H1 (cell line): ENCODE results near the gene ASPG. TPM values are rescaled to one million over a fixed set of nuclear protein-coding genes. Genes with fewer than 3 reads are reported as not detected.

ENCODE experiments used
- CTCF ChIA-PET: fragments of 300-600 bp; sonication (Branson Sonifier 250); formaldehyde crosslinking; loops from one replicate; lab custom pipeline; 2021; ENCODE audit not compliant: partially characterized antibody; lab: Charles Lee
- POLR2A ChIA-PET: fragments of 300-600 bp; sonication (Branson Sonifier 250); formaldehyde crosslinking; loops from one replicate; lab custom pipeline; 2021; ENCODE audit warnings: inconsistent platforms; ENCODE audit not compliant: partially characterized antibody; lab: Charles Lee
- DNase-seq, 2 experiments: peaks; one replicate each; pipeline versions ENCODE4 v3.0.0 to v3.0.0-alpha.2; 2010 to 2022; ENCODE audit warnings: low spot score in 2 of 2, low read depth in 1 of 2, mixed read lengths in 1 of 2
- FAIRE-seq: peaks from 2 replicates; lab custom pipeline; 2011; peaks lifted over from hg19 to GRCh38; lab: Jason Lieb, UNC
- H2AFZ ChIP-seq: 2 replicates; pipeline ENCODE4 v1.8.1; 2012; ENCODE audit warnings: low read length, inconsistent platforms
- H2AK5ac ChIP-seq: 2 replicates; pipeline ENCODE4 v1.6.1; 2013; ENCODE audit warnings: low read depth, low read length
- H2BK120ac ChIP-seq: replicated peaks from 2 replicates; pipeline ENCODE3; 2013; ENCODE audit warnings: low read depth, low read length, inconsistent platforms
- H2BK12ac ChIP-seq: 2 replicates; pipeline ENCODE4 v1.6.1; 2013; ENCODE audit warnings: low read depth, low read length
- H2BK15ac ChIP-seq: 2 replicates; pipeline ENCODE4 v1.6.1; 2013; ENCODE audit warnings: low read length
- H2BK20ac ChIP-seq: 2 replicates; pipeline ENCODE4 v1.6.1; 2013; ENCODE audit warnings: low read length
- H2BK5ac ChIP-seq: 2 replicates; pipeline ENCODE4 v1.6.1; 2013; ENCODE audit warnings: low read depth, low read length
- H3K14ac ChIP-seq: 2 replicates; pipeline ENCODE4 v1.6.1; 2013; ENCODE audit warnings: inconsistent platforms; ENCODE audit not compliant: insufficient read length
- H3K18ac ChIP-seq: 2 replicates; pipeline ENCODE4 v1.6.1; 2013; ENCODE audit warnings: low read length; ENCODE audit errors: extremely low read depth
- H3K23ac ChIP-seq: 2 replicates; pipeline ENCODE4 v1.6.1; 2013; ENCODE audit warnings: inconsistent platforms; ENCODE audit not compliant: insufficient read length
- H3K23me2 ChIP-seq: 2 replicates; pipeline ENCODE4 v1.6.1; 2013; ENCODE audit warnings: low read depth, low read length
- H3K27ac ChIP-seq: 2 replicates; pipeline ENCODE4 v1.6.1; 2011; ENCODE audit warnings: low read depth, low read length, inconsistent platforms
- H3K27me3 ChIP-seq, 4 experiments: replicated peaks in 1 of 4; 1 replicate in 1 of 4; 2 replicates in 3 of 4; pipeline versions ENCODE4 v1.6.1 to v1.8.1; 2011 to 2013; ENCODE audit warnings: low read length in 3 of 4, mild to moderate bottlenecking in 3 of 4, inconsistent platforms in 2 of 4, mixed read lengths in 2 of 4, moderate library complexity in 1 of 4; ENCODE audit not compliant: control insufficient read depth in 3 of 4, insufficient read depth in 3 of 4; ENCODE audit errors: extremely low read depth in 1 of 4
- H3K36me3 ChIP-seq, 4 experiments: 2 replicates each; pipeline versions ENCODE4 v1.6.1 to v1.8.1; 2011 to 2013; ENCODE audit warnings: mild to moderate bottlenecking in 4 of 4, low read length in 3 of 4, moderate library complexity in 2 of 4, control low read depth in 1 of 4, inconsistent platforms in 1 of 4; ENCODE audit not compliant: insufficient read depth in 4 of 4, control insufficient read depth in 2 of 4
- H3K4ac ChIP-seq: replicated peaks from 2 replicates; pipeline ENCODE3; 2013; ENCODE audit warnings: low read length, low read depth, mixed read lengths, inconsistent platforms; ENCODE audit not compliant: insufficient read length
- H3K4me1 ChIP-seq, 4 experiments: replicated peaks in 1 of 4; 1 replicate in 1 of 4; 2 replicates in 3 of 4; pipeline versions ENCODE4 v1.6.1 to v1.8.1; 2011 to 2013; ENCODE audit warnings: low read length in 3 of 4, inconsistent platforms in 2 of 4, mixed read lengths in 1 of 4; ENCODE audit not compliant: insufficient read depth in 4 of 4, control insufficient read depth in 3 of 4
- H3K4me2 ChIP-seq, 2 experiments: 2 replicates each; pipeline versions ENCODE4 v1.6.1 to v1.8.1; 2011 to 2013; ENCODE audit warnings: low read depth in 2 of 2, low read length in 2 of 2, control low read depth in 1 of 2, inconsistent platforms in 1 of 2, mild to moderate bottlenecking in 1 of 2; ENCODE audit not compliant: insufficient read depth in 1 of 2
- H3K4me3 ChIP-seq, 4 experiments: fragments of 200-600, 300-600 bp in 1 of 4; sonication (generic), shearing (Covaris generic), sonication (Bioruptor Twin) in 1 of 4; 2 replicates each; pipeline versions ENCODE4 v1.5.1 to v1.8.1; 2011 to 2016; ENCODE audit warnings: low read length in 4 of 4, low read depth in 3 of 4, control low read depth in 2 of 4, inconsistent platforms in 2 of 4, mild to moderate bottlenecking in 2 of 4, mixed read lengths in 1 of 4, moderate library complexity in 1 of 4; ENCODE audit not compliant: insufficient read depth in 2 of 4; ENCODE audit errors: extremely low read depth in 1 of 4
- H3K56ac ChIP-seq: replicated peaks from 2 replicates; pipeline ENCODE3; 2013; ENCODE audit warnings: low read depth, mild to moderate bottlenecking, mixed read lengths, low read length, inconsistent platforms; ENCODE audit not compliant: insufficient read length
- H3K79me1 ChIP-seq: 2 replicates; pipeline ENCODE4 v1.6.1; 2013; ENCODE audit warnings: low read depth, low read length, control low read depth
- H3K79me2 ChIP-seq, 2 experiments: 2 replicates each; pipeline versions ENCODE4 v1.6.1 to v1.8.1; 2012 to 2013; ENCODE audit warnings: low read length in 2 of 2, mild to moderate bottlenecking in 2 of 2, inconsistent platforms in 1 of 2; ENCODE audit not compliant: insufficient read depth in 2 of 2, control insufficient read depth in 1 of 2
- H3K9ac ChIP-seq, 4 experiments: replicated peaks in 1 of 4; 1 replicate in 1 of 4; 2 replicates in 3 of 4; pipeline versions ENCODE4 v1.6.1 to v1.8.1; 2011 to 2013; ENCODE audit warnings: low read depth in 3 of 4, low read length in 3 of 4, control low read depth in 2 of 4, mild to moderate bottlenecking in 2 of 4, moderate library complexity in 2 of 4, inconsistent platforms in 1 of 4; ENCODE audit errors: extremely low read depth in 1 of 4
- H3K9me3 ChIP-seq, 2 experiments: 2 replicates each; pipeline versions ENCODE4 v1.6.1 to v1.8.1; 2012 to 2013; ENCODE audit warnings: mild to moderate bottlenecking in 2 of 2, moderate library complexity in 2 of 2, control low read depth in 1 of 2, inconsistent platforms in 1 of 2, low read depth in 1 of 2, low read length in 1 of 2, mixed read lengths in 1 of 2; ENCODE audit not compliant: insufficient read depth in 2 of 2
- H4K20me1 ChIP-seq, 2 experiments: replicated peaks in 1 of 2; 2 replicates each; pipeline versions ENCODE3 to v1.8.1; 2011 to 2013; ENCODE audit warnings: inconsistent platforms in 2 of 2, low read length in 2 of 2, mild to moderate bottlenecking in 1 of 2; ENCODE audit not compliant: insufficient read depth in 2 of 2, control insufficient read depth in 1 of 2
- H4K5ac ChIP-seq: 2 replicates; pipeline ENCODE4 v1.6.1; 2013; ENCODE audit warnings: low read length, low read depth, mixed read lengths, inconsistent platforms; ENCODE audit not compliant: insufficient read length
- H4K8ac ChIP-seq: 2 replicates; pipeline ENCODE4 v1.8.0; 2013; ENCODE audit warnings: mild to moderate bottlenecking, moderate library complexity, low read length, inconsistent platforms; ENCODE audit not compliant: insufficient read depth; ENCODE audit errors: extremely low read depth
- H4K91ac ChIP-seq: replicated peaks from 2 replicates; pipeline ENCODE3; 2013; ENCODE audit warnings: low read length, mixed read lengths, inconsistent platforms; ENCODE audit not compliant: insufficient read length
- ATF3 ChIP-seq: IDR thresholded peaks from 2 replicates; pipeline ENCODE4 v1.6.1; 2011; ENCODE audit warnings: low read depth, mild to moderate bottlenecking, low read length; ENCODE audit not compliant: insufficient read depth
- CEBPB ChIP-seq: IDR thresholded peaks from 2 replicates; pipeline ENCODE4 v1.6.1; 2012; ENCODE audit warnings: low read depth, low read length
- EGR1 ChIP-seq: IDR thresholded peaks from 2 replicates; pipeline ENCODE4 v1.6.1; 2011; ENCODE audit warnings: low read depth, low read length, borderline replicate concordance
- KDM5A ChIP-seq: fragments of 200-600 bp; IDR thresholded peaks from 2 replicates; pipeline ENCODE4 v1.7.1; 2012; ENCODE audit warnings: mild to moderate bottlenecking, low read length, inconsistent platforms, mixed read lengths
- POLR2AphosphoS5 ChIP-seq: IDR thresholded peaks from 2 replicates; pipeline ENCODE4 v1.6.1; 2011; ENCODE audit warnings: low read depth, low read length
- SP1 ChIP-seq: IDR thresholded peaks from 2 replicates; pipeline ENCODE4 v1.6.1; 2011; ENCODE audit warnings: low read depth, low read length
- WGBS, 2 experiments: shearing (Covaris generic) in 1 of 2; methylation state at CpG; one replicate each; pipeline versions ENCODE4 v1.1.6 to v1.1.7; 2013 to 2015; ENCODE audit warnings: low lambda C conversion rate in 2 of 2, mixed read lengths in 2 of 2, inconsistent platforms in 1 of 2, low coverage in 1 of 2, missing lambda C conversion rate in 1 of 2; ENCODE audit not compliant: insufficient replicate concordance in 2 of 2, insufficient coverage in 1 of 2, insufficient read length in 1 of 2; ENCODE audit errors: extremely low coverage in 1 of 2, missing lambda C conversion rate in 1 of 2; 5-methylcytosine and 5-hydroxymethylcytosine counted together
- polyA plus RNA-seq, 7 experiments: library from polyadenylated mRNA; depleted of rRNA in 3 of 7; stranded (reverse) in 5 of 7; unstranded in 2 of 7; fragments of >200 nt in 5 of 7; fragments of 200-250 nt in 2 of 7; gene quantifications; 1 replicate in 5 of 7; 2 replicates in 1 of 7; 4 replicates in 1 of 7; pipeline versions ENCODE4 v1.2.1 to v1.2.3, GENCODE V29; 2011 to 2013; ENCODE audit warnings: missing spikeins in 2 of 7, mixed read lengths in 2 of 7
- total RNA-seq: library from RNA; stranded (reverse); fragmentation: NEBNext Ultra II Directional; extraction: Animal tissue kit (Norgen Biotek cat#: 25700); gene quantifications from 2 replicates; pipeline ENCODE4 v1.2.1, GENCODE V29; 2021

Gene ASPG
- total and polyA plus RNA-seq, 2 of the 8 experiments (the other 6 are each of a cell fraction or from before 2014, with no cell fraction given): 0.34 to 0.59 TPM

GRCh38 chr14:104084251-104085002, 1.1 kb upstream of the ASPG start:
- CTCF ChIA-PET: interaction anchor here (0.6 to 1.6 kb wide), 10 partner anchors 8 to 513 kb away, joined by 3 to 9 read pairs (median 3); no protein-coding TSS in a partner anchor

More at GRCh38 chr14:104084251-104085002, 1.1 kb upstream of the ASPG start:
- peak overlapping the region in 1 of 4 experiments; percentile 17; a peak in 1 of 8 replicates for H3K4me3 ChIP-seq
- no peak overlapping the region for H2BK12ac ChIP-seq
- FAIRE-seq: no peak
- peaks cover 0 to 2% (median 0%) of the 10 kb centered on the region in 4 experiments; a peak in 1 of 7 replicates for H3K27me3 ChIP-seq
- no peak overlapping the region for H2BK20ac ChIP-seq
- no peak overlapping the region for H3K9ac ChIP-seq
- no peak overlapping the region for H4K8ac ChIP-seq
- H3K18ac ChIP-seq: no peak overlapping the region
- DNase-seq: no peak
- no peaks in the 10 kb centered on the region for H3K79me2 ChIP-seq
- no peaks in the 10 kb centered on the region for H3K36me3 ChIP-seq
- TF ChIP-seq POLR2AphosphoS5: no peak
- no peak for TF ChIP-seq KDM5A
- no peak for TF ChIP-seq EGR1
- TF ChIP-seq CEBPB: no peak
- no peak for TF ChIP-seq ATF3
- no peak for TF ChIP-seq SP1
- no peak overlapping the region for H2BK120ac ChIP-seq
- H2AFZ ChIP-seq: peak overlapping the region; percentile 41; the same call in 1 of the 2 replicates
- POLR2A ChIA-PET: no interaction called here
- no peak overlapping the region for H2AK5ac ChIP-seq
- H4K5ac ChIP-seq: no peak overlapping the region
- no peaks in the 10 kb centered on the region for H3K23me2 ChIP-seq
- H3K4ac ChIP-seq: no peak overlapping the region
- peak overlapping the region; percentile 19 to 41; a peak in 2 of 4 replicates for H3K4me2 ChIP-seq
- WGBS, 2 experiments: 98% methylated on average over 16 of the region's 16 CpGs; no CpG with 5 or more reads in 1 of the 2 experiments
- H3K14ac ChIP-seq: no peak overlapping the region
- H4K91ac ChIP-seq: no peak overlapping the region
- no peak overlapping the region for H3K23ac ChIP-seq
- H4K20me1 ChIP-seq: peaks cover 0 to 1% of the 10 kb centered on the region in 2 experiments
- H3K27ac ChIP-seq: no peak overlapping the region
- no peaks in the 10 kb centered on the region for H3K79me1 ChIP-seq
- no peak overlapping the region for H3K56ac ChIP-seq
- H2BK15ac ChIP-seq: no peak overlapping the region
- no peak overlapping the region for H2BK5ac ChIP-seq
- no peaks in the 10 kb centered on the region for H3K9me3 ChIP-seq
- H3K4me1 ChIP-seq: peaks cover 0 to 3% (median 0%) of the 10 kb centered on the region in 4 experiments; a peak in 2 of 7 replicates
